Rectal smooth muscle tissue (tissue), 1 donor: ENCODE data around the gene MKLN1.
"Not testable (repeated sequence)": the region's sequence is repeated elsewhere in the genome, so short reads cannot be mapped to it uniquely, and the experiment has no call there.

Source experiments
- H3K27ac ChIP-seq: one replicate; pipeline ENCODE4 v1.7.0; 2013; ENCODE audit warnings: low read depth, low read length, inconsistent platforms
- H3K27me3 ChIP-seq: one replicate; pipeline ENCODE4 v1.7.0; 2013; ENCODE audit warnings: low read length; ENCODE audit not compliant: control insufficient read depth, insufficient read depth
- H3K36me3 ChIP-seq: one replicate; pipeline ENCODE4 v1.7.0; 2013; ENCODE audit warnings: low read length; ENCODE audit not compliant: control insufficient read depth, insufficient read depth
- H3K4me1 ChIP-seq: one replicate; pipeline ENCODE4 v1.7.0; 2013; ENCODE audit warnings: low read length; ENCODE audit not compliant: control insufficient read depth, insufficient read depth
- H3K4me3 ChIP-seq: one replicate; pipeline ENCODE4 v1.7.0; 2013; ENCODE audit warnings: low read length
- H3K9ac ChIP-seq: one replicate; pipeline ENCODE4 v1.7.0; 2013; ENCODE audit warnings: low read length

The MKLN1 gene

DNA sequence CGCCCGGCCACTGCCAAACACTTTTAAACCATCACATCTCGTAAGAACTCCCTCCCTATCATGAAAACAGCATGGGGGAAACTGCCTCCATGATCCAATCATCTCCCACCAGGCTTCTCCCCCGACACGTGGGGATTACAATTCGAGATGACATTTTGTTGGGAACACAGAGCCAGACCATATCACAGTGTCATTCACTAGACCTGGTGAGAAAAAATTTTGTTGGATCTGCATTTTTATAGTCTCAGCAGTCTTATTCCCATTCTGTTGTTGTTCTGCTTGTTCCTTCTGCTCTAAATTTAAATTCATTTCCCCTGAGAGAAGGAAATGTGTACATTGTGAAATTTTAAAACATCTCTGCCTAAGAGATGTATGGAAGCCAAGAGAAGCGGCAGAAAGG lies 4.8 kb upstream of the MKLN1 start:
- no peaks in the 10 kb centered on the region for H3K27me3 ChIP-seq
- H3K4me1 ChIP-seq = peaks cover 4% of the 10 kb centered on the region
- H3K4me3 ChIP-seq = no peak overlapping the region
- H3K27ac ChIP-seq = no peak overlapping the region
- H3K36me3 ChIP-seq = no peaks in the 10 kb centered on the region
- no peak overlapping the region for H3K9ac ChIP-seq

DNA sequence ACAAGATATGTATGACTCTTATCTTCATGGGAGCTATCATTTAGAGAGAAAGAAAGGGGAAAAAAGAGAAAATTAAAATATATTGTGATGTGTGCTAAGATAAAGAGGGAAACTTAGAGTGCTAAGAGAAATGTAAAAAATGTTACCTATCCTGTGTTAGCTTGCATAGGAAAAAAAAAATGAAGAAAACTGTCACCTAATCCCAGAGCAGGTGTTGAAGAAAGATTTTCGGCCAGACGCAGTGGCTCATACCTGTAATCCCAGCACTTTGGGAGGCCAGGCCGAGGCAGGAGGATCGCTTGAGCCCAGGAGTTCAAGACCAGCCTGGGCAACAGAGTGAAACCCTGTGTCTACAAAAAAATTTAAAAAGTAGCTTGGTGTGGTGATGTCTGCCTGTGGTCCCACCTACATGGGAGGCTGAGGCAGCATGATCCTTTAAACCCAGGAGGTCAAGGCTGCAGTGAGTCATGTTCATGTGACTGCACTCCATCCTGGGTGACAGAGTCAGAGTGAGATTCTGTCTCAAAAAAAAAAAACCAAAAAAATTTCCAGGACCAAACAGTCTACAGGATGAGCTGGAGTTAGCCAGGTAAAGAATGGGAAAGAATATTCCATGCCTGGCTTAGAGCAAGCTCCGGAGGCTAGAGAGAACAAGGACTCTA lies 2.4 kb upstream of the MKLN1 start:
- H3K27ac ChIP-seq = no peak overlapping the region
- no peaks in the 10 kb centered on the region for H3K27me3 ChIP-seq
- H3K9ac ChIP-seq = no peak overlapping the region
- peaks cover 14% of the 10 kb centered on the region for H3K4me1 ChIP-seq
- H3K4me3 ChIP-seq = no peak overlapping the region
- no peaks in the 10 kb centered on the region for H3K36me3 ChIP-seq

DNA sequence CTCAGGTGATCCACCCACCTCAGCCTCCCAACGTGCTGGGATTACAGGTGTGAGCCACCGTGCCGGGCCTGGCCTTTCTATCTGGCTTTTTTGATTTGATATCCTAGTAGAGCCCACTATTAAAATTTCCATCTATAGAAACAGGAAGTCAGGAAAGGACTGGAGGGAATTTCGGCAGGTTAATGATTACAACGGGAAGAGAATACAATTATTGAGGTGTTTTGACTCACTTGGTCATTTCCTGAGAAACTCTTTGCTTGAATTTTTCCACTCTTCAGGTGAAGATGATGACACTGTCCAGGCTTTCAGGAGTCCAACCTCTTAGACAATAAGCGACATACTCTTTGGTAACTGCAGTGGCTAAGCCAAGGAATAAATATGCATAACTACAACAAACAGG lies 1.1 kb upstream of the MKLN1 start:
- no peak overlapping the region for H3K9ac ChIP-seq
- H3K4me3 ChIP-seq = peak overlapping the region; percentile 96
- peaks cover 14% of the 10 kb centered on the region for H3K4me1 ChIP-seq
- no peaks in the 10 kb centered on the region for H3K27me3 ChIP-seq
- H3K36me3 ChIP-seq = no peaks in the 10 kb centered on the region
- peak overlapping the region; percentile 97 for H3K27ac ChIP-seq

DNA sequence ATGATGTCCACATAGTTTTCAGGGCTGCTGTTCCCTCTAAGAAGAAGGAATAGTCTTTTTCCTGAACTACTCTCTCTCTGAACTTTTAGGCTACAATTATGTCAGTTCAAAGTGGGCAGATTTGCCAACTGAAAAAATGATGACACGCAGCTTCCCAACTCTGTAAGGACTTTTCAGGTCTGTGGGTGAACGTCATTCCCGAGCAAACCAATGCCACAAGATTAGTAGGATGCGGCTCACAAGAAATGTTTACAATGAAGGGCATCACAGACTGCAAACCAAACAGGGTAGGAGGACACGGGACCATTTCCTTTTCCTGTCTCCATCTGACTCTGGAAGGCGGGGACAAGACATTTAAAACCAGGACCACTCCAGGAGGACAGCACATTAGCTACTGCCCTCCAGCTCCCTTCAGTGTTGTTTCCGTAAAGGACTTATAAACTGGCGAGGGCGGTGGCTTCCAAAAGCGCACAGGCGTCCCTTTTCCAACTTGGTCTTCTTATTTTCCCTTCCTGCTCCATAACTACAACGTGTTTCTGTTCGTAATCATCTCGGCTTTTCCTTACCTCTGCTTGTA lies 539 bp upstream of the MKLN1 start:
- Histone ChIP-seq H3K27me3 (no peaks in the 10 kb centered on the region), H3K9ac (peak overlapping the region; percentile 79), H3K4me1 (peaks cover 14% of the 10 kb centered on the region), H3K27ac (peak overlapping the region; percentile 97), H3K4me3 (peak overlapping the region; percentile 96), H3K36me3 (no peaks in the 10 kb centered on the region)

DNA sequence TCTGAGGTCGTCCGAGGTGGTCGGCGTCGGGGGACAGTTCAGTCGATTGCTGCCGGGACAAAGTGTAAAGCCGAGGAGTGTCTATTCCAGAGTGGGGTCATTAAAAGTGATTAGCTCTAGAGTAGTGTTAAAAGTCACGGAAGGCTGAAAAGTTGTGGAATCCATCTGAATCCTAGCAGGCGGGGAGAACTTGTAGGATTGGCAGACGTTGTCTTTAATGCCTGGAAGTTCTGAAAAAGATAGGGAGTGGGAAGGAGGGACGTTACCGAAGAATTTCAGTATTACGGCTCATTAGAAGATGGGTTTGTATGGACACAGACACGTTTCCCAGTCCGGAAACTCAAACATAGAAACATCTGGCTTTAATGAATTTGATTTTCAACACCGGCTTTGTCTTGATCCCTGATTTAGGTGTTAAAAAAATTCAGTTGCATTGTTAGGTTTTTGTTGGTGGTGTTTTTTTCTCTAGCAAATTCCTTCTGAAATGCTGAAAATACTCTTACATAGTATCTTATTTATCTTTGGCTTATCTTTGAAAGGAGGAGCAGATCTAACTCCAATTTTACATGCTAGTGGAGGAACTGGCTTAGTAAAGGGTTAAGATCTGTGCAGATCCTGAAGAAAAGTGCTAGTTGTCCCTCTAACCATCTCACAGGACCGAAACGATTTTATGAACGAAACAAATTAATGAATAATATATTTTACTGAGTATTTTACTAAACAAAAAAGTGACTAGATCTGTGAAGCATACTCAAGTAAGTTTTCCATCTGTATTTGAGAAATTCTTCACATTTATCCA lies 900 bp downstream of the MKLN1 start:
- H3K27ac ChIP-seq = peak overlapping the region; percentile 97
- no peaks in the 10 kb centered on the region for H3K27me3 ChIP-seq
- peaks cover 14% of the 10 kb centered on the region for H3K4me1 ChIP-seq
- peak overlapping the region; percentile 82 for H3K9ac ChIP-seq
- H3K4me3 ChIP-seq = peak overlapping the region; percentile 96
- no peaks in the 10 kb centered on the region for H3K36me3 ChIP-seq

DNA sequence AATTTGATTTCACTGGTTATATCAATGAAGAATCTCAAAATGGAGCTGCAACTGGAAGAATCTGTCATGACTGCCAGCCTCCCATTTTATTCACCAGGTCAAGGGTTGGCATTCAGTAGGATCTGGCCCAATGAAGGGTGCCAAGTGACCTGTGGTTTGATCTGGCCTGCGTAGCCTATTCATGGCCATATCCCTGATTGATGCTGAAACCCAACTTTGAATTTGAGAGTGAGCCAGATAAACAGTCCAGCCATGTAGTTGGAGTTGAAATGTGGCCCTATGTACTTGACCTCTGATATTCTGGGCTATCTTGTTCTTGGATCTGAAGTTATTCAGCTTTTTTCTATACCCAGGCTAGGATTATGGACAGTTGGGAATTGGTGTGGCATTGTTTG lies 1.5 kb downstream of the MKLN1 start:
- Histone ChIP-seq H3K4me3 (peak overlapping the region; percentile 96), H3K4me1 (peaks cover 14% of the 10 kb centered on the region), H3K27ac (peak overlapping the region; percentile 48), H3K36me3 (no peaks in the 10 kb centered on the region), H3K27me3 (no peaks in the 10 kb centered on the region), H3K9ac (no peak overlapping the region)

DNA sequence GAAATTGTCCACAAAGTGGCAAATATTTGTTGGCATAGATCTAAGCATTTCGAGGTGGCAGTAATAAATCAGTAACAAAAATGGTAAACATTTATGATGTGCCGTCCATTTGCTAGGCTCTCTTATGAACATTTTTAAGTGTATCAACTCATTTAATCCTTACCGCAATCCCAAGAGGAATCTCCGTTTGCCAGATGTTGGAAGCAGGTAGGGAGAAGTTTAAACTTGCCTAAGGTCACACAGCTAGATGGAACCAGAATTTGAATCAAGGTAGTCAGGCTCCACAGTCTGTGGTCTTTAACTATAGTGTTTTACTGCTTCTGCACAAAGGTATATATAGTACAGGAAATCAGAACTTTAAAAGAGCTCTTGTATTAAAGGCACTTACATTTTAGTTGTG lies 2.6 kb downstream of the MKLN1 start:
- Histone ChIP-seq H3K27me3 (no peaks in the 10 kb centered on the region), H3K9ac (no peak overlapping the region), H3K4me1 (peaks cover 14% of the 10 kb centered on the region), H3K4me3 (no peak overlapping the region), H3K36me3 (no peaks in the 10 kb centered on the region), H3K27ac (no peak overlapping the region)

DNA sequence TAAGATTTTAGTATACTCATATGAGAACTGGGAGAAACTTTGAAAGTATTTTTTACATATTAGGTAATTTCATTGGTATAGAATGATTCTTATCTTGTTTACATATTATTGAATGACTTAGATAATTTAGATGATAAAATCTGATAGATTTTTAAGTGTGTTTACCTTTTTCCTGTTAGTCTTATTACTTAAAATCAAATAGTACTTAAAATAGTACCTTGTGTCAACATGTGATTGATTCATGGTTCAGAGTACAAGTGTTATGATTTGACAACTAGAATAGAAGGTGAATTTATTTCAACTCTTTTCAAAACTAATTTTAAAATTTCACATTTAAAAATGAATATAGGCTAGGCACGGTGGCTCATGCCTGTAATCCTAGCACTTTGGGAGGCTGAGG lies 4.1 kb downstream of the MKLN1 start:
- no peak overlapping the region for H3K4me3 ChIP-seq
- H3K9ac ChIP-seq = no peak overlapping the region
- no peaks in the 10 kb centered on the region for H3K36me3 ChIP-seq
- no peaks in the 10 kb centered on the region for H3K27me3 ChIP-seq
- H3K27ac ChIP-seq = no peak overlapping the region
- H3K4me1 ChIP-seq = peaks cover 12% of the 10 kb centered on the region

DNA sequence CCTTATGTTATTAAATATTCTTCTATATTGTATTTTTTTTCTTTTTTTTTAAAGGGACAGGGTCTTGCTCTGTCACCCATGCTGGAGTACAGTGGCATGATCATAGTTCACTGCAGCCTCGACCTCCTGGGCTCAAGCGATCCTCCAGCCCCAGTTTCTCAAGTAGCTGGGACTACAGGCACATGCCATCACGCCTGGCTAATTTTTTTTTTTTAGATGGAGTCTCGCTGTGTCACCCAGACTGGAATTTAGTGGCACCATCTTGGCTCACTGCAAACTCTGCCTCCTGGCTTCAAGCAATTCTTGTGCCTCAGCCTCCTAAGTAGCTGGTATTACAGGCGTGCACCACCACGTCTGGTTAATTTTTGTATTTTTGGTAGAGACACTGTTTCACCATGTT lies 5.1 kb downstream of the MKLN1 start:
- not testable (repeated sequence) for H3K27ac ChIP-seq, H3K9ac ChIP-seq, H3K27me3 ChIP-seq, H3K4me3 ChIP-seq, H3K4me1 ChIP-seq, H3K36me3 ChIP-seq

DNA sequence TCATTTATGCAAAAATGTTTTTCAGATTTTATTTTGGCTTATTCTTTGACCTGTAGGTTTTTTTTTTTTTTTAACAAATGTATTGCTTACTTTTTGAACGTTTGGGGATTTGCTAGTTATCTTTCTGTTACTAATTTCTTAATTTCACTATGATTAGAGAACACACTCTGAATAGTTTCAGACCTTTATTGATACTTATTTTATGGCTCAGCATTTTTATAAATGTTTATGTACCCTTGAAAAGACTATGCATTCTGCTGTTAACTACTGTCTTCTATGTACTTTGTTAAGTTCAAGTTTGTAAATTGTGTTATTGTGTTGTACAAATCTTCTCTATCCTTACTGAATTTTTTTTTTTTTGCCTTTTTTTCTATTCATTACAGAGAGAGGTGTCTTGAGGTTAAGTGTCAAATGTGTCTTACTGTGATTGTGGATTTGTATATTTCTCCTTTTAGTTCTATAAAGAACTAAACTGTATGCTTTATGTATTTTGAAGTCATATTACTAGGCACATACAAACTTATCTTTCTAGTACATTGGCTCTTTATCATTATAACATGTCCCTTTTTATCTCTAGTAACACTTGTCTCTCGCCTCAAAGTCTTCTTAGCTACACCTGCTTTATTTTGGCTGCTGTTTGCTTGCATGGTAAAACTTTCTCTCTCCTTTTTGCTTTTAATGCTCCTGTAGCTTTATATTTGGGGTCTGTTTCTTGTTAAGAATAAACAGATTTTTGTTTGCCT lies 8.1 kb downstream of the MKLN1 start:
- Histone ChIP-seq H3K27me3 (no peaks in the 10 kb centered on the region), H3K4me3 (no peak overlapping the region), H3K36me3 (no peaks in the 10 kb centered on the region), H3K27ac (no peak overlapping the region), H3K9ac (no peak overlapping the region), H3K4me1 (no peaks in the 10 kb centered on the region)

DNA sequence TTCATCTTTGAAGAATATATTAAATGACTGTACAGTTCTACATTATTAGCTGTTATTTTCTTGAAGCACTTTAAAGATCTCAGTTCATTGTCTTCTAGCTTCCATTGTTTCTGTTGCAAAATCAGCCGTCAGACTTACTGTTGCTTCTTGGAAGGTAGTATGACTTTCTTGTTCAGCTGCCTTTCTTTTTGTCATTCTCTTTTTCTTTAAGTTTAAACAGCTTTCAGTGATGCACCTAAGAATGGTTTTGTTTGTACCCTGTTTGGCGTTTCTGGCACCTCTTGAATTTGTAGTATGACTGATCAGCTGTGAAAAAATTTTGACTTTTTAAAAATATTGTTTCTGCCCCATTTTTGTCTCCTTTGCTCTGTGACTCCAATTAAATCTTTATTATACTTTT lies 9.3 kb downstream of the MKLN1 start:
- H3K4me3 ChIP-seq = no peak overlapping the region
- no peaks in the 10 kb centered on the region for H3K36me3 ChIP-seq
- no peak overlapping the region for H3K27ac ChIP-seq
- no peaks in the 10 kb centered on the region for H3K4me1 ChIP-seq
- H3K27me3 ChIP-seq = no peaks in the 10 kb centered on the region
- H3K9ac ChIP-seq = no peak overlapping the region

DNA sequence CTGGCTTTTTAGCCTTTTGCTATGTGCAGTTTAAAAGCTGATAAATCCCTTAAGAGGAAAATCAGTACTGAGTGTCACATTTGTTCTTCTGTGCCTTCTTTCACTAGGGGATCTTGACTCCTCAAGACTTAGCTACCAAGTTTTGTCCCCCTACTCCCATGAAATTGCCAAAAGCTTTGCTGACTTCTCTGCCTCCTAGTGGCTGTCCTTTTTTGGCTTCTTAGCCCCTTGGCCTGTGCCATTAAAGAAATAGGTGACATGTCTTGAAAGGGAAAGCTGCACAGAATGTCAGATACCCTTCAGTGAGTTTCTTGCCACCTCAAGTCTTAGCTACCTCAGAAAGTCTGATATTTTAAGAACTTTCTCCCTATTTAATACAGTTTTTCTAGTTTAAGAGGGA lies 10.5 kb downstream of the MKLN1 start:
- no peak overlapping the region for H3K9ac ChIP-seq
- no peaks in the 10 kb centered on the region for H3K36me3 ChIP-seq
- no peak overlapping the region for H3K4me3 ChIP-seq
- no peaks in the 10 kb centered on the region for H3K27me3 ChIP-seq
- no peak overlapping the region for H3K27ac ChIP-seq
- no peaks in the 10 kb centered on the region for H3K4me1 ChIP-seq
